ENCODE measurements around the gene RPP14.
"Not testable (repeated sequence)": the region's sequence is repeated elsewhere in the genome, so short reads cannot be mapped to it uniquely, and the experiment has no call there.

Gene RPP14

GRCh38 chr3:58305882-58306711 lies at the start of gene RPP14, which contains the start of gene HTD2:
TSS of gene RPP14 (plus strand) at chr3:58306245. CDS start at chr3:58310330, 4,085 bp downstream.
TSS of gene HTD2 (plus strand) at chr3:58306520. CDS start at chr3:58317614, 11,094 bp downstream.
- peaks cover 19% of the 10 kb centered on the region for H3K4me1 Mint-ChIP-seq (ENCODE audit: low read depth)
- peak within 1 kb of the TSS; percentile 100 for H3K27ac Mint-ChIP-seq
- DNase-seq (ENCODE audit: low spot score) = peak; percentile 98
- peak within 1 kb of the TSS; percentile 98 for H3K4me3 Mint-ChIP-seq
- peaks cover 12% of the 10 kb centered on the region for H3K9me3 Mint-ChIP-seq
- peaks cover 14% of the 10 kb centered on the region for H3K36me3 Mint-ChIP-seq (ENCODE audit: low read depth)
- peaks cover 3% of the 10 kb centered on the region for H3K27me3 Mint-ChIP-seq (ENCODE audit: low read depth)

DNA sequence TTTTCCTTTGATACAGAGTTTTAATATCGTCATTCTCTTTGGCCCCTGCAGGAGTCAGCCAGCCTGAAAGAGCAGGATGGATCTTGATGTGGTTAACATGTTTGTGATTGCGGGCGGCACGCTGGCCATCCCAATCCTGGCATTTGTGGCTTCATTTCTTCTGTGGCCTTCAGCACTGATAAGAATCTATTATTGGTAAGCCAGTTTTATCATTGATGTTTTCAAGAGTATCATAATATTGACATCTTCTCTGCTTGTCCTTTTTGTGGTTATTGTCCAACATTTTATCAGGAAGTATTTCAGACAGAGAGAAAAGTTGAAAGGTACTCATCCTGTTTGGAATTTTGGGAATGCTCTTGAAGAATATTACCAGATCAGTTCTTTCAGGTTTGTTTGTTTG lies 49.5 kb upstream of the RPP14 start:
- no peak overlapping the region for H3K4me3 Mint-ChIP-seq
- H3K27ac Mint-ChIP-seq = no peak overlapping the region
- no peak for DNase-seq (ENCODE audit: low spot score)
- H3K27me3 Mint-ChIP-seq (ENCODE audit: low read depth) = no peaks in the 10 kb centered on the region
- peaks cover 14% of the 10 kb centered on the region for H3K36me3 Mint-ChIP-seq (ENCODE audit: low read depth)
- peaks cover 16% of the 10 kb centered on the region for H3K4me1 Mint-ChIP-seq (ENCODE audit: low read depth)
- H3K9me3 Mint-ChIP-seq = no peaks in the 10 kb centered on the region

- Mint-ChIP-seq H3K36me3 (ENCODE audit: low read depth) (peaks cover 13% of the 10 kb centered on the region), H3K9me3 (no peaks in the 10 kb centered on the region), H3K27me3 (ENCODE audit: low read depth) (no peaks in the 10 kb centered on the region), H3K4me3 (no peak overlapping the region), H3K4me1 (ENCODE audit: low read depth) (peaks cover 11% of the 10 kb centered on the region), H3K27ac (no peak overlapping the region)
- no peak for DNase-seq (ENCODE audit: low spot score)
Observed at GRCh38 chr3:58258392-58259055, 47.5 kb upstream of the RPP14 start.

DNA sequence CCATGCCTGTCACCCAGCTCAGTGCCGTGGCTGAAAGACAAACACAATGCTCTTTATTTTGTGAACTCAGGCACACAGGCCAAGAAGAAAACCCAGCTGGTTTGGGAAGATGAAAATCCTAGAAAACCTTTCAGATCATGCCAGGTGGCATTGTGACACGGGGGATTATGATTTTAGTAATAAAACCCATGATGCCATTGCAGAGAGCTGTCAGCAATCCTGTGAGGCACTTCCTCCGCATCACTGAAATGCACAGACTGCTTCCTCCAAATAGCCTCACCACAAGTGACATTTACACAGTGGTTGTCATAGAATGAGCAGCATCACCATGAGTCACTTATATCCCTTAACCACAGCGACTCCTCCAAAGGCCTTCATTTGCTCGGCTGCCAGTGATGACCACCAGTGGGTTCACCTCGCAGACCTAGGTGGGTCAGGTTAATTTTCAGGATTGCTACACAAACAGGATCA lies 45.7 kb upstream of the RPP14 start:
- Mint-ChIP-seq H3K4me3 (no peak overlapping the region), H3K27me3 (ENCODE audit: low read depth) (no peaks in the 10 kb centered on the region), H3K9me3 (no peaks in the 10 kb centered on the region), H3K4me1 (ENCODE audit: low read depth) (peaks cover 14% of the 10 kb centered on the region), H3K36me3 (ENCODE audit: low read depth) (peaks cover 17% of the 10 kb centered on the region), H3K27ac (peak overlapping the region; percentile 43)
- DNase-seq (ENCODE audit: low spot score) = peak; percentile 67

DNA sequence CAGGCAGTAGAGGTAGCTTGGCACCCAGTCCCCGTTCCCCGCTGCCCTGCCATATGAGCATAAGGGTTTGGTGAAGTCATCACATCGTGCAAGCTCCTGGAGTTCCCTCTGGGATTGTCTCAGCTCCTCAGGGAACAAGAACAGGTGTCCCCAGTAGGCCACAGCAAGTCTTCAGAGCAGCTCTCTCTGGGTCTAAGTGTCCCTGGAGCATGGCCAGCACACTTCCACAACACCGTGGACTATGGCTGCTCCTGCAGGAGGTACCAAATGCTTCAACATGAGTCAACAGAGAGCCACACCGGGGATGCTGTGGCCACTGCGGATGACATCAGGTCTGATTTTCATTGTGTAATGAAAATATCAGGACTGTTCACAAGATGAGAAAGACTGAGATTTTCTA lies 45.3 kb upstream of the RPP14 start:
- Mint-ChIP-seq H3K9me3 (no peaks in the 10 kb centered on the region), H3K4me1 (ENCODE audit: low read depth) (peaks cover 16% of the 10 kb centered on the region), H3K36me3 (ENCODE audit: low read depth) (peaks cover 17% of the 10 kb centered on the region), H3K27me3 (ENCODE audit: low read depth) (no peaks in the 10 kb centered on the region), H3K27ac (peak overlapping the region; percentile 43), H3K4me3 (no peak overlapping the region)
- DNase-seq (ENCODE audit: low spot score) = no peak

GRCh38 chr3:58261954-58262666 lies 43.9 kb upstream of the RPP14 start:
- peaks cover 17% of the 10 kb centered on the region for H3K36me3 Mint-ChIP-seq (ENCODE audit: low read depth)
- no peaks in the 10 kb centered on the region for H3K27me3 Mint-ChIP-seq (ENCODE audit: low read depth)
- H3K9me3 Mint-ChIP-seq = no peaks in the 10 kb centered on the region
- no peak overlapping the region for H3K4me3 Mint-ChIP-seq
- peak overlapping the region; percentile 45 for H3K27ac Mint-ChIP-seq
- no peak for DNase-seq (ENCODE audit: low spot score)
- H3K4me1 Mint-ChIP-seq (ENCODE audit: low read depth) = peaks cover 22% of the 10 kb centered on the region

DNA sequence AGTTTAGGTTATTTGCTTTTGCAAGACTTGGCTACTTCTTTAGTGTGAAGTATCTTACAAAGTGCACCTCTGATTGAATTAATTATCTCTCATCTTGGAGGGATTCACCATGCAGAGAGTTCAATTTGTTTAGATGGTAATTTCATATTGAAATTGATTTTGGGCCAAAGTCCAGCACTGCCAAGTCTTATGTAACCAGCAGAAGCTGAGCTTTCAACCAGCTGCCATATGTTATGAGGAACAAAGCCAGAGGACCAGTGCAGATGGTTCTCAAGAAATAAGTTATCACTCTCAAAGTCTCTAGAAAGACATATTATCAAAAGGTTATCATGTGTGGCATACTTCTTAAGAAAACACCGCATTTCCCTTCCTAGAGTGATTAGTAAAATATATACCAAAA lies 39.5 kb upstream of the RPP14 start:
- no peak for DNase-seq (ENCODE audit: low spot score)
- Mint-ChIP-seq H3K4me3 (no peak overlapping the region), H3K9me3 (no peaks in the 10 kb centered on the region), H3K27ac (no peak overlapping the region), H3K27me3 (ENCODE audit: low read depth) (no peaks in the 10 kb centered on the region), H3K36me3 (ENCODE audit: low read depth) (peaks cover 19% of the 10 kb centered on the region), H3K4me1 (ENCODE audit: low read depth) (peaks cover 32% of the 10 kb centered on the region)

DNA sequence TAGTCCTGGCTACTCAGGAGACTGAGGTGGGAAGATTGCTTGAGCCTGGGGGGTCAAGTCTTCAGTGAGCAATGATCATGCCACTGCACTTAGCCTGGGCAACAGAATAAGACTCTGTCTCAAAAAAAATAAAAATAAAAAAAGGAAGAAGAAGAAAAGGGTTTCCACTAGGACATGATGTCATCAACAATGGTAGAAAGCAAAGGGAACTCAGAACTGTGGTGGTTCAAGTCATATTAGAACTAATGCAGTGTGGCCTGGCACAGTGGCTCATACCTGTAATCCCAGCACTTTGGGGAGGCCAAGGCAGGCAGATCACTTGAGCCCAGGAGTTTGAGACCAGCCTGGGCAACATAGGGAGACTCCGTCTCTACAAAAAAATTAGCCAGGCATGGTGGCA lies 38.5 kb upstream of the RPP14 start:
- H3K4me3 Mint-ChIP-seq; DNase-seq (ENCODE audit: low spot score); H3K27me3 Mint-ChIP-seq (ENCODE audit: low read depth); H3K9me3 Mint-ChIP-seq: not testable (repeated sequence)
- Mint-ChIP-seq H3K36me3 (ENCODE audit: low read depth) (peaks cover 23% of the 10 kb centered on the region), H3K4me1 (ENCODE audit: low read depth) (peaks cover 35% of the 10 kb centered on the region), H3K27ac (peak overlapping the region; percentile 9)

- no peaks in the 10 kb centered on the region for H3K9me3 Mint-ChIP-seq
- no peaks in the 10 kb centered on the region for H3K27me3 Mint-ChIP-seq (ENCODE audit: low read depth)
- peaks cover 36% of the 10 kb centered on the region for H3K36me3 Mint-ChIP-seq (ENCODE audit: low read depth)
- no peak overlapping the region for H3K27ac Mint-ChIP-seq
- H3K4me1 Mint-ChIP-seq (ENCODE audit: low read depth) = peaks cover 36% of the 10 kb centered on the region
- DNase-seq (ENCODE audit: low spot score) = no peak
- H3K4me3 Mint-ChIP-seq = no peak overlapping the region
Observed at GRCh38 chr3:58269356-58269755, 36.7 kb upstream of the RPP14 start.

GRCh38 chr3:58270485-58270884 lies 35.6 kb upstream of the RPP14 start:
- DNase-seq (ENCODE audit: low spot score) = no peak
- H3K27ac Mint-ChIP-seq = no peak overlapping the region
- peaks cover 40% of the 10 kb centered on the region for H3K36me3 Mint-ChIP-seq (ENCODE audit: low read depth)
- no peaks in the 10 kb centered on the region for H3K27me3 Mint-ChIP-seq (ENCODE audit: low read depth)
- peaks cover 3% of the 10 kb centered on the region for H3K9me3 Mint-ChIP-seq
- peaks cover 33% of the 10 kb centered on the region for H3K4me1 Mint-ChIP-seq (ENCODE audit: low read depth)
- H3K4me3 Mint-ChIP-seq = no peak overlapping the region

- no peaks in the 10 kb centered on the region for H3K27me3 Mint-ChIP-seq (ENCODE audit: low read depth)
- H3K27ac Mint-ChIP-seq = peak overlapping the region; percentile 50
- peak; percentile 13 for DNase-seq (ENCODE audit: low spot score)
- H3K4me3 Mint-ChIP-seq = no peak overlapping the region
- peaks cover 25% of the 10 kb centered on the region for H3K4me1 Mint-ChIP-seq (ENCODE audit: low read depth)
- peaks cover 52% of the 10 kb centered on the region for H3K36me3 Mint-ChIP-seq (ENCODE audit: low read depth)
- H3K9me3 Mint-ChIP-seq = peaks cover 9% of the 10 kb centered on the region
Observed at GRCh38 chr3:58271901-58272501, 34.0 kb upstream of the RPP14 start.

DNA sequence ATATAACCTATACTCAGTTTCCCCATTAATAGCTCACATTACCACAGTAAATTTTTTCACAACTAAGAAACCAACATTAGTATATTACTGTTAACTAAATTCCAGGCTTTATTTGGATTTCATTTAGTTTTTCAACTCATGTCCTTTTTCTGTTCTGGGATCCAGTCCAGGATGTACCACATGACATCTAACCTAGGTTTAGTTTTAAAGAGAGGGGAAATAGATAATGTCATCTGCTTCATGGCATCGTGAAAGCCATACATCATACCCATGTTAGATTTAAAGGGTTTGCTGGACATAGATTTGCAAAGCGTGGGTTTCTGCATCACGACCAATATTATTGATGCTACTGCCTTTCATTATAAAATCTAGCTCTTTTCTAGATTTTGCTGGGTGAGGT lies 33.2 kb upstream of the RPP14 start:
- Mint-ChIP-seq H3K36me3 (ENCODE audit: low read depth) (peaks cover 58% of the 10 kb centered on the region), H3K27ac (no peak overlapping the region), H3K27me3 (ENCODE audit: low read depth) (no peaks in the 10 kb centered on the region), H3K4me3 (no peak overlapping the region), H3K4me1 (ENCODE audit: low read depth) (peaks cover 17% of the 10 kb centered on the region), H3K9me3 (peaks cover 9% of the 10 kb centered on the region)
- DNase-seq (ENCODE audit: low spot score) = no peak

GRCh38 chr3:58273362-58273761 lies 32.7 kb upstream of the RPP14 start:
- not testable (repeated sequence) for DNase-seq (ENCODE audit: low spot score); H3K4me3 Mint-ChIP-seq; H3K9me3 Mint-ChIP-seq; H3K27ac Mint-ChIP-seq; H3K27me3 Mint-ChIP-seq (ENCODE audit: low read depth)
- Mint-ChIP-seq H3K4me1 (ENCODE audit: low read depth) (peaks cover 13% of the 10 kb centered on the region), H3K36me3 (ENCODE audit: low read depth) (peaks cover 58% of the 10 kb centered on the region)
